ENCODE measurements around the gene CCDC40. TPM values are rescaled to one million over a fixed set of nuclear protein-coding genes. Genes with fewer than 3 reads are reported as not detected.

The CCDC40 gene
- total and polyA plus RNA-seq, 10 of the 15 experiments (the other 5 are each of a cell fraction or from before 2014, with no cell fraction given), result 0.06 to 0.10 TPM; not detected in 8

GRCh38 chr17:80010283-80010858 lies 26.1 kb upstream of the CCDC40 start:
- intact Hi-C loops (cut with micrococcal nuclease; ENCODE audit: unreplicated experiment), result no loop called here
- in situ Hi-C loops (cut with MboI), result no loop called here
- Histone ChIP-seq H2AFZ (ENCODE audit: control insufficient read depth, low read depth, low read length) (no peak overlapping the region), H3K27ac (ENCODE audit: control insufficient read depth, insufficient read depth) (no peak overlapping the region), H3K4me1 (ENCODE audit: control insufficient read depth, insufficient read depth, low read length) (no peaks in the 10 kb centered on the region), H3K79me2 (ENCODE audit: control insufficient read depth, insufficient read depth, low read length) (no peaks in the 10 kb centered on the region), H4K20me1 (ENCODE audit: control insufficient read depth, insufficient read depth) (no peaks in the 10 kb centered on the region), H3K36me3 (ENCODE audit: control insufficient read depth in 2 of 2, insufficient read depth in 2 of 2, low read length in 1 of 2) (no peaks in the 10 kb centered on the region), H3K4me2 (ENCODE audit: control insufficient read depth, insufficient read depth) (no peak overlapping the region), H3K27me3 (replicated peaks in 1 of 2; ENCODE audit: control insufficient read depth in 2 of 2, insufficient read depth in 2 of 2, low read length in 1 of 2) (no peaks in the 10 kb centered on the region; a peak in 1 of 4 replicates), H3K4me3 (no peak overlapping the region), H3K9me3 (replicated peaks; ENCODE audit: control insufficient read depth, insufficient read depth, low read length) (no peaks in the 10 kb centered on the region; the same call in 2 of the 3 replicates), H3K9ac (ENCODE audit: control insufficient read depth, insufficient read depth, low read length) (no peak overlapping the region)
- no peak for DNase-seq (ENCODE audit: low read depth, low spot score)
- RAD21 ChIA-PET (ENCODE audit: unreplicated experiment), result no interaction called here
- no peak for ATAC-seq
- 78% methylated on average over 33 of the region's 33 CpGs for WGBS (ENCODE audit: insufficient coverage, insufficient replicate concordance, low lambda C conversion rate, missing lambda C conversion rate)
- BruUV-seq (replicated peaks), result no TSS peak
- no peak for FAIRE-seq
- POLR2A ChIA-PET, result no interaction called here
- CTCF ChIA-PET, result no interaction called here
- TF ChIP-seq, protein P1, sequence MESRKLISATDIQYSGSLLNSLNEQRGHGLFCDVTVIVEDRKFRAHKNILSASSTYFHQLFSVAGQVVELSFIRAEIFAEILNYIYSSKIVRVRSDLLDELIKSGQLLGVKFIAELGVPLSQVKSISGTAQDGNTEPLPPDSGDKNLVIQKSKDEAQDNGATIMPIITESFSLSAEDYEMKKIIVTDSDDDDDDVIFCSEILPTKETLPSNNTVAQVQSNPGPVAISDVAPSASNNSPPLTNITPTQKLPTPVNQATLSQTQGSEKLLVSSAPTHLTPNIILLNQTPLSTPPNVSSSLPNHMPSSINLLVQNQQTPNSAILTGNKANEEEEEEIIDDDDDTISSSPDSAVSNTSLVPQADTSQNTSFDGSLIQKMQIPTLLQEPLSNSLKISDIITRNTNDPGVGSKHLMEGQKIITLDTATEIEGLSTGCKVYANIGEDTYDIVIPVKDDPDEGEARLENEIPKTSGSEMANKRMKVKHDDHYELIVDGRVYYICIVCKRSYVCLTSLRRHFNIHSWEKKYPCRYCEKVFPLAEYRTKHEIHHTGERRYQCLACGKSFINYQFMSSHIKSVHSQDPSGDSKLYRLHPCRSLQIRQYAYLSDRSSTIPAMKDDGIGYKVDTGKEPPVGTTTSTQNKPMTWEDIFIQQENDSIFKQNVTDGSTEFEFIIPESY (IDR thresholded peaks at IDR 0.05), result no peak
- TF ChIP-seq ZZZ3 (IDR thresholded peaks at IDR 0.05; ENCODE audit: control insufficient read depth, insufficient read length, low read depth), result no peak
- no peak for TF ChIP-seq CHD2 (IDR thresholded peaks at IDR 0.05; ENCODE audit: borderline replicate concordance, low read depth, low read length)
- no peak for TF ChIP-seq CHD4 (IDR thresholded peaks at IDR 0.05)
- no peak for TF ChIP-seq JUND (IDR thresholded peaks at IDR 0.05; ENCODE audit: low read depth, low read length)
- no peak for TF ChIP-seq IRF5 (IDR thresholded peaks at IDR 0.05; ENCODE audit: borderline replicate concordance)
- no peak for TF ChIP-seq ZNF274 (IDR thresholded peaks at IDR 0.05; ENCODE audit: insufficient read depth, insufficient read length)
- no peak for TF ChIP-seq RUNX3 (IDR thresholded peaks at IDR 0.05; ENCODE audit: low read length)
- TF ChIP-seq ZNF217 (IDR thresholded peaks at IDR 0.05), result no peak
- SMC1A ChIA-PET (ENCODE audit: uncharacterized antibody, unreplicated experiment), result no interaction called here
